SW 1271 (cell line): ENCODE measurements around the gene TRIM63.

Experiments
- DNase-seq, 2 experiments: peaks; one replicate each; lab custom pipeline; 2025; lab: John Stamatoyannopoulos, UW

The TRIM63 gene

DNA sequence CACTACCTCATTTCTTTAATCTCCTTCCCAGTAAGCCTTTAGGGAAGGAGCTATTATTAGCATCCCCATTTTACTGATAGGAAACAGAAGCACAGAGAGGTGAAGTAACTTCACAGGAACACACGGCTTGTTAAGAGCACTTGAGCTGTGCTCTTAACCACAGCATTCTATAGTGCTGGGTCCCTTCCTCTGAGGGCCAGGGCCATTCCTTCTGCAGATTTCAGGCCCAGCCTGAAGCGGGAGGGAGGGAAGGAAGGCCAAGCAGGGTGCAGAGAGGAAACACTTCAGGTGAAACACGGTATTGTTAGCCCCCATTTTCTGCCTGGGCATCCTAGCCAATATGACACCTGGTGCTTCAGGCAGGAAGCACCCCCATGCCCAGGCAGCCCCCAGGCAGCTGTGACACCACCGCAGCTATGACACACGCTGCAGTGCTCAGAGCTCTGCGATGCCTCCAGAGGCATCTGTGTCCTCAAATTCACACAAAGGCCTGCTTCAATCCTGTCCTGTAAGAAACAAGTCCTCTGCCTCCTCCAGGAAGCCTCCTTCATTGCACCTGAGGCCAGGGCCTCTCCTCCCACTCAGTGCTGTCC, 50.4 kb downstream of the TRIM63 start:
- DNase-seq: no peak

- no peak for DNase-seq
Observed at GRCh38 chr1:26016258-26016952, 51.0 kb downstream of the TRIM63 start.

DNA sequence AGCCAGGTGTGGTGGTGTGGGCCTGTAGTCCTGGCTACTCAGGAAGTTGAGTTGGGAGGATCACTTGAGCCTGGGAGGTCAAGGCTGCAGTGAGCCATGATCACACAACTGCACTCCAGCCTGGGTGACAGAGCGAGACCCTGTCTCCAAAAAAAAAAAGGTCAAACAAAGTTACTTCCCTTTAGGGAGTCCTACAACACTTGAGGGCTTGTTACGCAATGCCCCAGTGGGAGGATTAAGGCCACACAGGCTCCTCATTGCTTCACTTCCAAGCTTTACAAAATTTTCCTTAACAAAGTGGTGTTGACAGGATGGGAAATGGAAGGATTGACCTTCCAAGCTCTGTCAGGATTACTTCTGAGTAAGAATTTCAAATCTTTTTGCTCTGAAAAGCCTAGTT, 52.1 kb downstream of the TRIM63 start:
- DNase-seq: no peak

DNA sequence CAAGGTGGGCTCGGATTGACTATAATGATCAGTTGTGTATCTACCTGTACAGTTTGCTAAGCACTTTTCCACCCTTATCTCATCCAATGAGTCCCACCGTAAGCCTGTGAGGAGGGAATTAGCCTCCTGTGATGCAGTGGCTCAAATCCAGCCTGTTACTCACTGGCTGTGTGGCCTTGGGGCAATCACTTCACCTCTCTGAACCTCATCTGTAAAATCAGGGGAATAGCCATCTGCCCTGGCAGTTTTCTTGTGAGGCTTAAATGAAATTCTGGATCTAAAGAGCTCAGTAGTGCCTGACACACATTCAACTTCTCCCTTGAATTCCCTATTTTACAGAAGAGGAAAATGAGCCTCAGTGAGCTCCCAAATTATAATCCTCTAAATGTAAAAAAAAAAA, 53.3 kb downstream of the TRIM63 start:
- DNase-seq: no peak

- DNase-seq: no peak
Observed at GRCh38 chr1:26012864-26013263, 54.6 kb downstream of the TRIM63 start.

DNA sequence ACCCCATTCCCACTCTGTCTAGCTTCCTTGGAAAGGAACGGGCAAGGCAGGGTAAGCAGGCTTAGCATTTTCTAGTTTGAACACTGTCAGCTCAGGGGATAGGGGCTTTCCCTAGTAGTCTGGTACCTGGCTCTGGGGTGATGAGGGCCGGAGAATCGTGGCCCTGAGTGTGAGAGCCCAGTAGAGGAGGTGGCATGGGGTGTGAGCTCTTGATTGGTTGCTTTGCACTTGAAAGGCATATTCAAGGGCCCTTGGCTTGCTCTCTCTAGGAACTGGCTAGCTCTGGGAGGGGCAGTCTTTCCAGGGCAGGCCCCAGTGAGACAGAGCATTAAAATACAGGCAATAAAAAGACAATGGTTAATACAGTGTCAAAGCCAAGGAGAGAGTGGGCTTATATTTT, 56.6 kb downstream of the TRIM63 start:
- DNase-seq: no peak

DNA sequence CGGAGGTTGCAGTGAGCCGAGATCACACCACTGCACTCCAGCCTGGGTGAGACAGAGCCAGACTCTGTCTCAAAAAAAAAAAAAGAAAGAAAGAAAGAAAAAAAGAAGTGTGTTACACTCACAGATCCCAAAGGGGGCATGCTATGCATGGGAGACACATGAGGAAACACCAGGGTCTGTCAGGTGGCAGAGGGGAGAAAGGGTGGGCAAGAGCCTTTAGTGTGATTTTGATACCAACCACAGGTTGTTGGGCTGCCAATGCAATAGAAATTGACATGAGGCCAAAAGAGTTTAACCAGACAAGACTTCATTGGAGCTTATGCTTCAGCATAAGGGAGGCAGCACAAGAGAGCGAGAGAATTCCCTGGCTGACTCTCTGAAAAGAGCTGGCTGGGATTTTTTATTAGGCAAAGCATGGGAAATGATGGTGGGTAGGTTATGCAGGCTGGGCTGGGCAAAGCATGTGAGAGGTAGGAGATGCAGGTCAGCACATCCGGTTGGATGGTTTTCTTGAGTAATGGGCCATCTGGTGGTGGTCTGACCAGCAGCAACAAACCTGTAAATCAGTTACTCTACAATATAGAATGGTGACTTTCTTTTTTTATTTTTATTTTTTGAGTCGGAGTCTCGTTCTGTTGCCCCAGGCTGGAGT, 57.5 kb downstream of the TRIM63 start:
- no peak for DNase-seq

GRCh38 chr1:26006710-26007109, 60.7 kb downstream of the TRIM63 start:
- no peak for DNase-seq

DNA sequence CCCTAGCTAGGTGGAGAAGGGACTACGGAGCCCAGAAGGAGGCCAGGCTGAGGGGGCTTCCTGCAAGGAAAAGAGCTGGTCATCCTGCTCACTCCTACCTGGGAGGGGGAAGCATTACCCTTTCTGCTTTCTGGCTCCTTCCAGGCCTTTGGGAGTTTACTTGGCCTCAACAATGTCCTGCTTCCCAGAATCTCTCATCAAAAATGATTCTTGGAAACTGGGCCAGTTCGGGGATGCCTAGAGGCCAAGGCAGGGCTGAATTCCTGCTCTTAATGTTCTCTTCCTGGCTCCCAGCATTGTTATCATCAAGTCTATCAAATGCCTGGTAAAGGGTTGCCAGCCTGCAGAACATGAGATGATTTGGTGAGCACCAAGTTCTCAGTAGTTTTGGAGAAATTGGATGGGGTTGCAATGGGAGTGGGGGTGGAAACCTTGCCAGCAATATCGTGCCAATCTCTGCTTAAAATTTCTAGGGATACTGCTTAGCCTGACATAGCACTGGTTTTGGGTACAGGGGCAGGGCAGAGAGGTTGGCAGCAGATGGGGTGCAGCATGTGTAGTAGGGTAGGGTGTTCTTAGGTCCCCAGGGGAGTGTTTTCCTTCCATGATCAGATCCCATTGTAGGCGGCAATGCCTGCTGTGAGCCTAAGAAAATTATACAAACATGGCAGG, 61.9 kb downstream of the TRIM63 start:
- no peak for DNase-seq

GRCh38 chr1:26003756-26004155, 63.7 kb downstream of the TRIM63 start:
- DNase-seq: no peak

DNA sequence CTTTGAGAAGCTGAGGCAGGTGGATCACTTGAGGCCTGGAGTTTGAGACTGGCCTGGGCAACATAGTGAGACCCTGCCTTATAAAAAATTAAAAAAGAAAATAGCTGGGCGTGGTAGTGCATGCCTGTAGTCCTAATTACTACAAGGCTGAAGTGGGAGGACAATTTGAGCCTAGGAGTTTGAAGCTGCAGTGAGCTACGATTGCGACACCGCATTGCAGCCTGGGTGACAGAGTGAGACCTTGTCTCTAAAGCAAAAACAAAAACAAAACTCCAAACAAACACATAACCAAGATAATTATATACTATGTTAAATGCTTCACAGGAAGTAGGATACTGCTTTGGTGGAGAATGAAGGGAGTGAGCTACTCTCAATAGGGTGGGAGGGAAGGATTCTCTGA, 64.2 kb downstream of the TRIM63 start:
- DNase-seq: no peak
